Hematopoietic multipotent progenitor cell treated with erythropoietin and hydrocortisone succinate and interleukin-3 and kit ligand, for 4 days (in vitro differentiated cells): Measurements from ENCODE around the gene CTCF.
A peak's percentile ranks its signal among the peaks of the same experiment; 100 is the strongest.

Experiments used
- DNase-seq: peaks from one replicate; pipeline ENCODE4 v3.0.0-alpha.2; 2015

Gene CTCF

DNA sequence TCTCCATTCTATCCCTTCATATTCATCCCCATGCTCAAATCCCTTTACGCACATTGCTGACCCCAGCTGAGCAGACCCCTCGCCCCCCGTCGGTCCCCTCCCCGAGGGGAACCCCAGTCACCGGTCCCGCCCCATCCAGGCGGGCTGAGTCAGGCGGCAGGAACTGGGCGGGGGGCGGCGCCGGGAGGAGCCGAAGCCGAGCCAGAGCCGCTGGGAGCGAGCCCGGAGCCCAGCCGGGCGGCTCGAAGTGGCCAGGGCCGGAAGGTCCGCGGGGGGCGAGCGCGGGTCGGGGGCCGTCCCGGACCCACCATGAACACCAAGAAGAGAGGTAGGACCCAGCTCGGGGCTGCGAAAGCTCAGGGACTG, 25.1 kb upstream of the CTCF start:
- DNase-seq = peak; percentile 57

GRCh38 chr16:67537636-67538591, 24.4 kb upstream of the CTCF start:
- peak; percentile 71 for DNase-seq

DNA sequence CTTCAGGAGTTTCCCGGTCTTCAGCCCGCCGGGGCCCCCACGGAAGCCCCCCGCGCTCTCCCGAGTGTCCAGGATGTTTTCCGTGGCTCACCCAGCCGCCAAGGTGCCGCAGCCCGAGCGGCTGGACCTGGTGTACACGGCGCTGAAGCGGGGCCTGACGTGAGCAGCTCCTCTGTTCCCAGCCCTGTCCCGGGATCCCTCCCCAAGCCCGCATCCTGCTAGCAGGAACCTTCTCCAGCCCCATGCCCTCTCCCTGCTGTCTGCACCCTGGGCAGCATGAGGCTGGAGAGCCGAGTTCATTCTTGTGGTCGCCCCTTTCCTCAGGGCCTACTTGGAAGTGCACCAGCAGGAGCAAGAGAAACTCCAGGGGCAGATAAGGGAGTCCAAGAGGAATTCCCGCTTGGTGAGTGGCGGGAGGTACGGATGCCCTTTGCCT, 23.6 kb upstream of the CTCF start:
- no peak for DNase-seq

DNA sequence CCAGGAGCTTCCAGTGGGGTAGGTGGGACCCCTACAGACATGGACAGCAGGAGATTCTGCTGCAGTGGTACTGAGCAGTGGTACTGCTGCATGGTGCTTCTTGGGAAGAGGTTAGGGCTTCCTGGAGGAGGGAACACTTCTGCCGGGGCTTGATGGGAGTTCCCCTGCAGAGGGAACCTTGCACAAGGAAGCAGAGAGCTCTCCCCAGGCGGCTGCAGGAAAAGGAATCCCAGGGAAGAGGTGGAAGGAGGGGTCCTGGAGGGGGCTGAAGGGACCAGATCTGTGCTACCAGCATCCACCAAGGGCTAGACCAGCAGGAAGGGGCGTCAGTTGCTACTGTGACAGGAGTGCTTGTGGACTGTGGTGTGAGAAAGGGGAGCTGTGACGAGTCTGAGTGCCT, 23.1 kb upstream of the CTCF start:
- DNase-seq = no peak

DNA sequence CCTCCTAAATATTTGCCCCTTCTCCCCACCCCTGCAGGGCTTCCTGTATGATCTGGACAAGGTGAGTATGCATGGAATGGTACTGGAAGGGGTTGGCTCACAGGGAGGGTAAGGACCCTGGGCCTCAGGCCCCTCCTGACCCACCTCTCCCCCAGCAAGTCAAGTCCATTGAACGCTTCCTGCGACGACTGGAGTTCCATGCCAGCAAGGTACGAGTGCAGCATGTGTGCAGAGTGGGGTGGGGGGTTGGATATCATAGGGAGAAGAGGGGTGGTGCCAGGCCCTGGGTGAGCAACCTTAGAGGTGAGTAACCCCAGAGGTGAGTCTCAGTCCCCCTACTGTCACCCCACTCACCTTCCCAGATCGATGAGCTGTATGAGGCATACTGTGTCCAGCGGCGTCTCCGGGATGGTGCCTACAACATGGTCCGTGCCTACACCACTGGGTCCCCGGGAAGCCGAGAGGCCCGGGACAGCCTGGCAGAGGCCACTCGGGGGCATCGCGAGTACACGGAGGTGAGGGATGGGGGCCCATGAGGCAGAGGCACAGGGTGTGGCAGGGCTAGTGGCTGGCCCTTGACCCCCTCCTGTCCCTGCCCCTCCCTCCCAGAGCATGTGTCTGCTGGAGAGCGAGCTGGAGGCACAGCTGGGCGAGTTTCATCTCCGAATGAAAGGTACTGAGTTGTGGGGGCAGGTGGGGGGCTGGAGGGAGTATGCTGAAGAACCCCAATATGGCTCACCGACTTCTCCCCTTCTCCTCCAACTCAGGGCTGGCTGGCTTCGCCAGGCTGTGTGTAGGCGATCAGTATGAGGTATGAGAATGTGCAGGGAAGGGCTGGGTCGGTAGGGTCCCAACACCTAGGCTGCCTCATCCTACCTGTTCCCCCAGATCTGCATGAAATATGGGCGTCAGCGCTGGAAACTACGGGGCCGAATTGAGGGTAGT, 22.4 kb upstream of the CTCF start:
- DNase-seq = no peak

DNA sequence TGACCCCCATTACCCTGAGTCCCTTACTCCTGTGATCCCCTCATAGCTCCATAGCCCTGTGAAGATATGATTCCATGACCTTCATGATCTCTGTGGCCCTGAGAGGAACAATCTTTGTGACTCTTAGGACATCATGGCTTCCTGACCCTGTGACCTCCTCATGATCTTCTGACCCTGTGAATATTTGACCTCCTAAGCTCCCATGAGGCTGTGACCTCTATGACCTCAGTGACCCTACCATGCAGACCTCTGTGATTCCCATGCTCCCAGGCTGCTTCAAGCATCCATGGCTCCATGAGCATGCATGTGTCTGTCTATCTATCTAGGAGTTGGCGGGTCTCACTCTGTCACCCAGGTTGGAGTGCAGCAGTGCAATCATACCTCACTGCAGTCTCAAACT, 21.6 kb upstream of the CTCF start:
- no peak for DNase-seq

DNA sequence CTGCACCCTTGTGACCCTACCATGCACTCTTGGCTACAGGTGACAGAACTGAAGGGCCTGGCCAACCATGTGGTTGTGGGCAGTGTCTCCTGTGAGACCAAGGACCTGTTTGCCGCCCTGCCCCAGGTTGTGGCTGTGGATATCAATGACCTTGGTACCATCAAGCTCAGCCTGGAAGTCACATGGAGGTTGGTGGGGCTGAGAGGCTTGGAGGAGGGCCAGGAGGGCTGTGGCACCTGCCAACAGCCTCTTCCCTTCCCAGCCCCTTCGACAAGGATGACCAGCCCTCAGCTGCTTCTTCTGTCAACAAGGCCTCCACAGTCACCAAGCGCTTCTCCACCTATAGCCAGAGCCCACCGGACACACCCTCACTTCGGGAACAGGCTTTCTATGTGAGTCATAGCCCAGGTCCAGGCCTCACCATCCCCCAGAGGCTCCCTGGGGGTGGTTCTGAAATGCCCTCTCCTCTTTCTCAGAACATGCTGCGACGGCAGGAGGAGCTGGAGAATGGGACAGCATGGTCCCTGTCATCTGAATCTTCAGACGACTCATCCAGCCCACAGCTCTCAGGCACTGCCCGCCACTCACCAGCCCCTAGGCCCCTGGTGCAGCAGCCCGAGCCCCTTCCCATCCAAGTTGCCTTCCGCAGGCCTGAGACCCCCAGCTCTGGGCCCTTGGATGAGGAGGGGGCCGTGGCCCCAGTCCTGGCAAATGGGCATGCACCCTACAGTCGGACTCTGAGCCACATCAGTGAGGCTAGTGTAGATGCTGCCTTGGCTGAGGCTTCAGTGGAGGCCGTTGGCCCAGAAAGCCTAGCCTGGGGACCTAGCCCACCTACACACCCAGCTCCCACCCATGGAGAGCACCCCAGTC, 20.7 kb upstream of the CTCF start:
- peak; percentile 37 for DNase-seq

- peak; percentile 98 for DNase-seq
These were observed 19.9 kb upstream of the CTCF start for GRCh38 chr16:67542464-67542863.

DNA sequence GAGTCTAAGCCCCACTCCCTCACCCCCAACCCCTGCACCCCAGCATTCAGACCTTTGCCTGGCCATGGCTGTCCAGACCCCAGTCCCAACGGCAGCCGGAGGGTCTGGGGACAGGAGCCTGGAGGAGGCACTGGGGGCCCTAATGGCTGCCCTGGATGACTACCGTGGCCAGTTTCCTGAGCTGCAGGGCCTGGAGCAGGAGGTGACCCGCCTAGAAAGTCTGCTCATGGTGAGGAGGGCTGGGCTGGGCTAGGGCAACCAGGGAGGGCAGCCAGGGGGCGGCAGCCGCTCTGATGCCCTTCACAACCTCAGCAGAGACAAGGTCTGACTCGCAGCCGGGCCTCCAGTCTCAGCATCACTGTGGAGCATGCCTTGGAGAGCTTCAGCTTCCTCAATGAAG, 19.3 kb upstream of the CTCF start:
- no peak for DNase-seq

DNA sequence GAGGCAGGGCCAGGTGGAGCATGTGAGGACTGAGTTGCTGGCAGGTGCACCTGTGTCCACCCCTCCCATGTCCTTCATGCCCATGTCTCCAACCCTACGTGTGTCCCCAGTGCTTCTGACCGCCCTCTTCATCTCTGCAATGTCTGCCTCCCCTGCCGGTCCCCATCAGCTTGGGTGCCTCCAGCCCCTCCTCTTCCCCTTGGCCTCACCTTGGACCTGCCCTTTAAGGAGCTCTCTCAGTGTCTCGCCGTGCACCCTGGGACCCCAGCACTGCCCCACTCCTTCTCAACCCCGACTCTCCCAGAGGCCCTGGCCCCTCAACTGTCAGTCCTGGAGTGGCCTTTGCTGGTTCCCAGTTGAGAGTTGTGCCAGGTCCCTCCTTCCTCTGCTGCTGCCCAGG, 18.7 kb upstream of the CTCF start:
- DNase-seq = no peak

- DNase-seq = peak; percentile 24
These were observed 17.9 kb upstream of the CTCF start for GRCh38 chr16:67544329-67544841.

DNA sequence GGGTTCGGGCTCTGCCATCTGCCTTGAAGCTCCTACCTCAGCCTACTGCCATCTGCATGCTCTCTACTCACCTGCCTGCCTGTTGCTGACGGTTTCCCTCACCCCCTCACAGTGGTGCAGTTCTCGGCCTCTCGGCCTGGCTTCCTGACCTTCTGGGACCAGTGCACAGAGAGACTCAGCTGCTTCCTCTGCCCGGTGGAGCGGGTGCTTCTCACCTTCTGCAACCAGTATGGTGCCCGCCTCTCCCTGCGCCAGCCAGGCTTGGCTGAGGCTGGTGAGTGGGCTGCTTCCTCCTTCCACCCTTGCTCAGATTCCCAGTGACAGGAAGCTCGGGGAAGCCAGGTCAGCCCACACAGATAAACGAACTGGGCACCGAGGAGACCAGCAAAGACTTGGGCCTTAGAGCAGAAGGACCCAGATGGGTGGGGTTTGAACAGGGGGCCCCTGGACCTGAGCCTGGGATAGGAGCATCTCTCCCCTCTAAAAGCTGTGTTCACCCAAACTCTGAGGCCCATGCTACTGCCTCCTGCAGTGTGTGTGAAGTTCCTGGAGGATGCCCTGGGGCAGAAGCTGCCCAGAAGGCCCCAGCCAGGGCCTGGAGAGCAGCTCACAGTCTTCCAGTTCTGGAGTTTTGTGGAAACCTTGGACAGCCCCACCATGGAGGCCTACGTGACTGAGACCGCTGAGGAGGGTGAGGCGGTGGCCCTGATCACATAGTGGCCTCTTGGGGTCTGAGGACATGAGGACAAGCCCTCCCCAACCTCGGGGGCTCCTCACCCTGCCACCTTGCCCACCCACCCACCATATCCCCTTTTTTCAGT, 17.3 kb upstream of the CTCF start:
- DNase-seq = no peak

- DNase-seq = no peak
These were observed 16.7 kb upstream of the CTCF start for GRCh38 chr16:67545665-67546024.

DNA sequence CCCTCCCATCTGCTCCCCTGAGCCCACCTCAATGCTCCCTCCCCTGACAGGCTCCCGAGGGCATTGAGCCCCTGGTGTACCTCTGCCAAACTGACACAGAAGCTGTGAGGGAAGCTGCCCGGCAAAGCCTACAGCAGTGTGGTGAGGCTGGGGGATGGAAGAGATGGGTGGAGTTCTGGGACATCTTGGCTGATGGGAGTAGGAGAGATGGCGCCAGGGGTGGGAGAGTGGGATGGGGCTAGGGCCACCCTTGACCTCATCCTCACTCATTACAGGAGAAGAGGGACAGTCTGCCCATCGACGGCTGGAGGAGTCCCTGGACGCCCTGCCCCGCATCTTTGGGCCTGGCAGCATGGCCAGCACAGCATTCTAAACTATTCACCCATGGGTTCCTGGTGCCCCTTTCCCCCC, 16.2 kb upstream of the CTCF start:
- no peak for DNase-seq

DNA sequence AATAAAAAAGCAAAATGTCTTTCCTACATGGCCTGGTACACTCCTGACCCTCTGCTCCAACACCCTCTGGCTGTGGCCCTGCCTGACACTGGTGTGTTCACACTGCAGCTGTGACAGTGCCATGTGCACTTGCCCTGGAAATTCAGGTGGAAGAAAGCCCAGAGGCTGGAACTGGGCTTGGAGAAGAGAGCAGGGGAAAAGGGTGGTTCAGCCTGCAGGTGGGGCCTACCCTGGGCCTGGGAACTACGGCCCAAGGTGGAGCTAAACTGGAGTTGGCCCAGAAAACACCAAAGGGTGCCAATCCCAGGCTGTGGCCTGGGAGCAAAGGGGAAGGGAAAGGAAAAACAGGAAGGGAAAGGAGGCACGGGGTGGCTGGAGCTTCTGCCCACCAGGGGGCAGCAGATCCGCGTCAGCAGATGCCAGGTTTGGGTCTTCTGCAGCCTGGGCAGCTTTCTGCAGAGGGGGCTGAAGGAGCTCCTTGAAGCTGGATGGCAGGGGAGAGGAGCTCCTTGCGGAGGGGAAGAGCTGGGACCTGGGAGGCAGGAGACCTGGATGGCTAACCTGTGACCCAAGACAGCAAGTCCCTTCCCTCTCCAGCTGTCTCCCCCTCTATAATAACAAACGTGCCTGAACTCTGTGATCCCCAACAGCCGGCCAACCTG, 15.4 kb upstream of the CTCF start:
- peak; percentile 85 for DNase-seq

- peak; percentile 72 for DNase-seq
These were observed 14.7 kb upstream of the CTCF start for GRCh38 chr16:67547423-67548264.

DNA sequence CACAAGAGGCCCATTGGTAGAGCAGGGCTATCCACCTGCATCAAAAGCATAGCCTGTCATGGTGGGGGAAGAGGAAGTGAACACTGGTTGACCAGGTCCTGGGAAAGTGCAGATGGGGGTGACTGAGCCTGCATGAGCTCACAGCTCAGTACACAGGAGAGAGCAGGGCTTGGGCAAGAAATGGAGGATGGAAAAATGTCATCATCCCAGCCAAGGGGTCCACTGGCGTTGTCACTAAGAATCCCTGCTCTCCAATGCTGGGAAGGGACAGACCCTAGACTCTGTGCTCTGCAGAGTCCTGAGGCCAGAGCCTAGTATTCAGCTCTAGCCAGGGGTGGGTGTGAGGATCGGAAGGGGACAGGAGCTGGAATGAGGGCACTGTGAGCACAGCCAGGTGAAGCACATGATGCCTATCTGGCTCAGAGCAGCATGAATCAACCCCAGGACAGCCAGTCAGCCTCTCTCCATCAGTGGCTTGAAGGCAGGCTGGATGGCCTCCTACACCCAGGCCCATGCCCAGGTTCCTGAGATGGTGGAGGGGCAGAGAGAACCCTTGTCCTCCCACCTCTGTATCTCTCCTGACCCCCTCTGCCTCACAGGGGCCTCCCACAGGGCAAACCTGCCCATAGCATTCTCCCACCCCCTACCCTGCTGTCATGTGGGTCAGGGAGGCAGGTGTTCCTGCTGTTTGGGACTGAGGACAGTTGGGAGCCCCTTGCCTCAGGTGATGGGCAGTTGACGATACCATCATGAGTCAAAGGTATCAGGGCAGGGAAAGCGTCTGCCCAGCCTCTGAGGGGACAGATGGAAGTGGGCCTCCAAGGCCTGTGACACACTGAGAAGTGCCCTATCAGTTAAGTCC, 13.8 kb upstream of the CTCF start:
- peak; percentile 56 for DNase-seq

GRCh38 chr16:67549240-67549639, 13.1 kb upstream of the CTCF start:
- DNase-seq = no peak

DNA sequence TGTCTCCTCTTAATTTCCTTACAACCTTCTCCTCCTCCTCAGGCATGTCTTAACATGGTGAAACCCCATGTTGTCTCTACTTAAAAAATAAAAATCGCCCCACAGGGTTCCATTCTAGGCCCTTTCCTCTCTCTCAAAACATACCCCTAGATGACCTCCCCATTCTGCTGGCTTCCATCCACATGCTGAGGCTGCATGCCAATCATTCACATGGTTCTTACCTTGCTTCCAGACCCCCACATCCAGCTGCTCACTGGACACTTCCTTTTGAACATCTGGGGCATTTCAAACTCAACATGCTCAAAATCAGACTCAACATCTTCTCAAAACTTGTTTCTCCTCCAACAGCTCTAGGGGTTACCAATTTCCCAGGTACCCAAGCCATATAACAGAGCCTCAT, 12.4 kb upstream of the CTCF start:
- DNase-seq = no peak
